ENCODE measurements around the gene CHN1. TPM values are rescaled to one million over a fixed set of nuclear protein-coding genes. Genes with fewer than 3 reads are reported as not detected.

The CHN1 gene
- total RNA-seq, 4 donors from 2014 or later, result 6.4 to 23.8 (median 8.7) TPM

DNA sequence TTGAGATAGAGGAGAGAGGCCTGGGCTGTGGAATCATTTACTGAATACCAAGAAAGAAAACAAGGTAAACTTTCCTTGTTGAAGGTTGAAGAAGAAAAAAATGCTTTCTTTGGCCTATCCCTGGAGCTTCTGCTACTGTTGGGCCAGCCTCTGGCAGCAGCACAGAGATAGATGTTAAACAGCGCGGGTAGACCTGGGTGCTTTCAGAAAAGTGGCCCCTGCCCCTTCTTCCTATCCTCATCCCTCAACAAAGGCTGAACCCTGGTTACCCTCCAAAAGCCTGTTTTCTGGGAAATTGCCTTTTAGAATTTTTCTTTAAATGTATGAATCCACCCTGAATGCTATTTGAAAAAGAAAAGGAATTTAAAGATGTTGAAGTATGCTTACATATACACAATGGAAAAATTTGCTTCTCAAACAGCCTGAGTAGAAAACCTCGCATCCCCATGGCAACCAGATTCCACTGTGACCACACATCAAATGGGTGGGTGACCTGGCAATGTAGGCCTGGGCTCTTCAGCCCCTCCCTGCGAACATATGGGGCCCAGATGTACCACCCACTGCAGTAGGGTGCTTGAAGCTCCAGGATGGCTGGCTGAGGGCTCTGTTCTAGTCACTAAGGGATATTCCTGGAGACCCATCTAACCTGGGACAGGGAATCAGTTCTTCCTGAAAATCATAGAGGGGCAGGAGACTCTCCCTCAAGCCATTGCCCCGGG lies 217.5 kb downstream of the CHN1 start:
- no peak for ATAC-seq (ENCODE audit: low FRiP score)
- TF ChIP-seq, protein P1, sequence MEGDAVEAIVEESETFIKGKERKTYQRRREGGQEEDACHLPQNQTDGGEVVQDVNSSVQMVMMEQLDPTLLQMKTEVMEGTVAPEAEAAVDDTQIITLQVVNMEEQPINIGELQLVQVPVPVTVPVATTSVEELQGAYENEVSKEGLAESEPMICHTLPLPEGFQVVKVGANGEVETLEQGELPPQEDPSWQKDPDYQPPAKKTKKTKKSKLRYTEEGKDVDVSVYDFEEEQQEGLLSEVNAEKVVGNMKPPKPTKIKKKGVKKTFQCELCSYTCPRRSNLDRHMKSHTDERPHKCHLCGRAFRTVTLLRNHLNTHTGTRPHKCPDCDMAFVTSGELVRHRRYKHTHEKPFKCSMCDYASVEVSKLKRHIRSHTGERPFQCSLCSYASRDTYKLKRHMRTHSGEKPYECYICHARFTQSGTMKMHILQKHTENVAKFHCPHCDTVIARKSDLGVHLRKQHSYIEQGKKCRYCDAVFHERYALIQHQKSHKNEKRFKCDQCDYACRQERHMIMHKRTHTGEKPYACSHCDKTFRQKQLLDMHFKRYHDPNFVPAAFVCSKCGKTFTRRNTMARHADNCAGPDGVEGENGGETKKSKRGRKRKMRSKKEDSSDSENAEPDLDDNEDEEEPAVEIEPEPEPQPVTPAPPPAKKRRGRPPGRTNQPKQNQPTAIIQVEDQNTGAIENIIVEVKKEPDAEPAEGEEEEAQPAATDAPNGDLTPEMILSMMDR (IDR thresholded peaks at IDR 0.05), result no peak
- DNase-seq (ENCODE audit: low spot score), result no peak

DNA sequence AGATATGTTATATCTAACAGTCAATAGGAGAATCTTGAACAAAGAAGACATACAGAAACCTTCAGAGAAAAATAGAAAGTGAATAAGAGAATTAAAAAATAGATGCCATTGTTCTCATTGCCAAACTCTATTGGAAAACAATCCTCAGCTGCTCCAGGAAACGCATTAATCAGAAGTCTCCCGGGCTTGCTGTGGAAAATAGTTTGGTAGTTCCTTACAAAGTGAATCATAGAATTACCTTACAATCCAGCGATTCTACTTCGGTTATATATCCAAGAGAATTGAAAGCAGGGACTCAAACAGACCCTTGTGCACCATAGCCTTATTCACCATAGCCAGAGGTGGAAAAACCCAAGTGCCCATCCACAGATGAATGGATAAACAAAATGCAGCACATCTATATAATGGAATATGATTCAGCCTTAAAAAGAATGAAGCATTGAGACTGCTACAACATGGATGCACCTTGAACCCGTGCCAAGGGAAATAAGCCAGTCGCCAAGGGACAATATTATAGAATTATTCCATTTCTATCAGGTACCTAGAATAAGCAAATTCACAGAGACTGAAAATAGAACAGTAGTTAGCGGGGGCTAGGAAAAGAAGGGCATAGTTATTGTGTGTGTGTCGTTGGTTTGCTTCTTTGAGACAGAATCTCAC lies 219.0 kb downstream of the CHN1 start:
- no peak for ATAC-seq (ENCODE audit: low FRiP score)
- DNase-seq (ENCODE audit: low spot score), result no peak
- TF ChIP-seq, protein P1 (IDR thresholded peaks at IDR 0.05), result no peak

DNA sequence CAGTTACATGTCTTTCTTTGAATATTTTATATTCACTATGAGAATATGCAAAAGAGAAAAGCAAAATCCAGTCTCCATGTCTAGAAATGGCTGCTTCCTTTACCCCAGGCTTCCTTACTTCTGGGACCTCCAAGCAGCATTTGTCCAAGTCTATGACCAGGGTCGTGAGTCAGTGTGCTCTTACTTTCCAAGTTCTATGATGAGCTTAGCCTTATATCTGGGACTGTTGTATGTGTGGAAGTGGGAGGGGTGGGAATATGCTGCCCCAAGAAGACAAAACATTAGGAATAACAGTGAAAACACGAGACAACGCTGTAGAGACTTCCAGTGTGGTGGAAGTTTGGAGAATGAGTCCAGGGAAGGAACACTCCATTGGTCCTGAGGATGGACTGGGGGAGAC lies 219.7 kb downstream of the CHN1 start:
- ATAC-seq (ENCODE audit: low FRiP score), result no peak
- DNase-seq (ENCODE audit: low spot score), result no peak
- TF ChIP-seq, protein P1 (IDR thresholded peaks at IDR 0.05), result no peak

DNA sequence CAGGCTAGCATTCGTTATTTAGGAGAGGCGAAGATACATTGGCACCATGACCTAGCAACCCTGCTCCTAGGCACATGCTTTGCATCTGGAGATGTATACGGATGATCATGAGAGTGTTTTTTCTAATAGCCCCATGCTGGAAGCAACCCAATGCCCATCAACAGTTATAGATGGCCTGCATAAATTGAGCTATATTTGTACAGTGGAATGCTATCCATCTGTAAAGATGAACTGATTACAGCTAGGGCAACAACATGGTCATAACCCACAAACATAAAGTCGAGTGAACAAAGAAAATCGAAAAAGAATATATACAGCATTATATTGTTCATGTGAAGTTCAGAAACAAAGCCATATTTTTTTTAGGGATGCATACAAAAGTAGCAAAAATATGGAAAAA lies 220.3 kb downstream of the CHN1 start:
- TF ChIP-seq, protein P1 (IDR thresholded peaks at IDR 0.05), result no peak

DNA sequence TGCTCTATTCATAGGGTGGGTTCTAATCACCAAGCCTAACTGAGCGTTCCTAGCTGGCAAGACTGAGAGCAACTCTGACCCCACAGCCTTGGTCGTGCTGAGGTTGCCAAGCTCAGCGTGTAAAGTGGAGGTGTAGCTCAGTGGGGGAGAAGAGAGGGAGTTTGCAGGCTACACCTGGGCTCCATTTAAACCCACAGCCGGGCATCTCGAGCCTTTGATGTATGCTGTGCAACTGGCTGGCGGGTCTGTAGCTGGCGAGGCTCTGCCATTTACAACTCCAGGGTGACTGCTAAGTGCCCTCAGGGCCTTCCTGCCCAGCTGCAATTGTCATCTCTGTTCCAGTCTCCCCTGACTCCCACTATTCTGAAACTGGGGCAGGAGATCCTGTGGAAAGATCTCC lies 220.9 kb downstream of the CHN1 start:
- ATAC-seq (ENCODE audit: low FRiP score) (no peak), DNase-seq (ENCODE audit: low spot score) (no peak)
- TF ChIP-seq, protein P1 (IDR thresholded peaks at IDR 0.05), result no peak

More for the DNA sequence above, 220.3 kb downstream of the CHN1 start:
- DNase-seq (ENCODE audit: low spot score), result no peak
- no peak for ATAC-seq (ENCODE audit: low FRiP score)

DNA sequence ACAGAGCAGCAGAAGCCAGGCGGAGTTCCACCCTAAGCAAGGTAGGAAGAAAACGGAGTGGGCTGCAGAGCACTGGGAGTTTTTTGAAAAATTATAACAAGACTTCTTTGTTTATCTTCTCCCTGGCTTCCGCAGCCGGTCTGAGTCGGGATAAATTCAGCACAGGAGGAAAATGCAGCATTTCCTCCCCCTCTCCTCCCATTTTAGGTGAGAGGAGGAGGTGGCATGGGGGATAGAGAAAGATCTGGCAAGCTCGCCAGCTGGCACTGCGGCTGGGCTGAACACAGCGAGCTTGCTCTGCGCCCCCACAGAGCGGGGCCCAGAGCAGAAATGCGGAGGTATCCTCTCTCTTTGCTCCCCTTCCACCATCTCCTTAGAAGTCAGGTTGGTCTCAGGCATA lies 223.2 kb downstream of the CHN1 start:
- TF ChIP-seq, protein P1 (IDR thresholded peaks at IDR 0.05), result no peak

DNA sequence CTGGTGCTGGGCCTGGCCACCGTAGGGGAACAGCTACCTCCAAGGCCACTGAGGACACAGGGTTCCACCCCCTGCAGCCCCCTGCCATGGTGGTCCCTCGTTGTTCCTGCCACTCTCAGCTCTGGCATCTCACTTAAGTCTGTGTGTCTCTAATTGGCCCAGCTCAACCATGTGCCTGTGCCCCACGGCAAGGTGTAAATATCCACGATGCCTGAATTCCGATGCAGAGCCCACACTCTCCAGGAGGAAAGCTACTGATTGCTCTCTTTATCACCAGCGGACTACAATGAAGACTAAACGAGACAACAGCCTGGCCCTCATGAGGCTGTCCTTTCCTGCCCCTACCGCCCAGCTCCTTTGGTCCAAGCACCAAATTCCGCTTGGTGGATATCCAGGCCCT lies 223.9 kb downstream of the CHN1 start:
- TF ChIP-seq, protein P1 (IDR thresholded peaks at IDR 0.05), result no peak
- DNase-seq (ENCODE audit: low spot score), result no peak
- no peak for ATAC-seq (ENCODE audit: low FRiP score)

More for the DNA sequence above, 223.2 kb downstream of the CHN1 start:
- ATAC-seq (ENCODE audit: low FRiP score), result no peak
- no peak for DNase-seq (ENCODE audit: low spot score)
